Lower lobe of right lung (tissue), 2 donors: ENCODE measurements around the gene GIGYF1. TPM values are rescaled to one million over a fixed set of nuclear protein-coding genes. Genes with fewer than 3 reads are reported as not detected.

Experiments
- ATAC-seq, 2 donors: fragments of 200-7000 bp; cut with Tn5 transposase; one replicate each; pipeline ENCODE4 v1.9.1; 2020 to 2022; ENCODE audit warnings: mild to moderate bottlenecking in 2 of 2, moderate library complexity in 2 of 2
- DNase-seq: peaks from one replicate; pipeline ENCODE4 v3.0.0-alpha.2; 2020
- H3K27ac ChIP-seq: fragments of 200-600 bp; one replicate; pipeline ENCODE4 v1.8.0; 2022
- H3K27me3 ChIP-seq: fragments of 200-600 bp; one replicate; pipeline ENCODE4 v1.8.0; 2022; ENCODE audit warnings: low read depth
- H3K36me3 ChIP-seq: fragments of 200-600 bp; one replicate; pipeline ENCODE4 v1.8.0; 2022; ENCODE audit warnings: mild to moderate bottlenecking
- H3K4me1 ChIP-seq: fragments of 200-600 bp; one replicate; pipeline ENCODE4 v1.8.0; 2022
- H3K4me3 ChIP-seq: fragments of 200-600 bp; one replicate; pipeline ENCODE4 v1.8.0; 2022; ENCODE audit warnings: mild to moderate bottlenecking
- H3K9me3 ChIP-seq: fragments of 200-600 bp; one replicate; pipeline ENCODE4 v1.8.0; 2022
- intact Hi-C: fragments of 100-400 bp; cut with DNase I; formaldehyde crosslinking; loops from one replicate; pipeline ENCODE4 v1.11.0; 2022
- total RNA-seq: library from RNA; stranded (reverse); fragmentation: NEBNext Ultra II Directional; extraction: Animal tissue kit (Norgen Biotek cat#: 25700); gene quantifications from one replicate; pipeline ENCODE4 v1.2.1, GENCODE V29; 2021
- TF ChIP-seq, protein P1 (sequence below): fragments of 200-600 bp; IDR thresholded peaks from one replicate; pipeline ENCODE4 v1.8.0; 2022; ENCODE audit warnings: antibody characterized with exemption, mild to moderate bottlenecking
- donor health status: DM: no; HTN: yes; CAD: no; lungs with severe emphysema.

GIGYF1 gene
- total RNA-seq, 1 donor from 2014 or later, result 53.4 TPM

DNA sequence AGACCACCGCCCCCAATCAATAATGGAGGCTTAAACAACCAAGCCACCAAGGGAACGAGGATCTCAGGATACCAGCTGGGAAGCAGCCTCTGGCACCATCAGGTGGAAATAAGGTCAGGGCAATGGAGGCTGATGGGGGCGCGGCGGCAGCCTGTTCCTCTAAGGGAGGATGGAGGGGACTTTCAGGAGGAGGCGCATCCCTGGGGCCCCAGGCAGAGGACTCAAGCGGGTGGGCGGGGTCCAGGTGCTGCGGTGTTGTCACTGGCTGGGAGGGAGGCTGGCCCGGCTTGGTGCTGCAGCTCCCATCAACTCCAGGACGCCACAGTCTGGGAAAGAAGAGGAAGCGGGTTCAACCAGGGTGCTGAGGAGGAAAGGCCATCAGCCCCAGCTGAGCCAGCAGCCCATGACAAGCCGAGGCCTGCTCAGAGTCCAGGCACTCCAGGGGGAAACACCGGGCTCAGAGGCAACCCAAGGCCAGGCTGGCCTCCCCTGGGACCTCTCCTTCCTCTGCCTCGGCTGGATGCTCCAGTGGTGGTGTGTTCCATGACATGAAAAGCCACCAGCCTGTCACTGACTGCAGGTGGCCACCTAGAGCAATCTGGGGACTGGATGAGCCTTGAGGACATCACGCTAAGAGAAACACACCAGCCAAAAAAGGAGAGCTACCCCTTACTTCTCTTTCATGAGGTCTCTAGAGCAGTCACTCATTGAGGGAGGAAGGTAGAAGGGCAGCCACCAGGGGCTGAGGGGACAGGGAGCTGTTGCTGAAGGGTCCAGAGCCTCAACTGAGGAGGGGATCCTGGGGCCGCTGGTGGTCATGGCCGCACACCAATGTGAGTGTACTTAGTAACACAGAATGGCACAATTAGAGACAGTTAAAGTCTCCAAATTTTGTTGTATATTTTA is 4.6 kb downstream of the GIGYF1 start:
- intact Hi-C loops, result loop anchor here (10.0 kb wide), 1 partner anchor 125 kb away; no protein-coding TSS in a partner anchor
- H3K27ac ChIP-seq, result no peak overlapping the region
- DNase-seq (no peak), ATAC-seq (no peak)
- H3K36me3 ChIP-seq, result peaks cover 47% of the 10 kb centered on the region
- H3K4me1 ChIP-seq, result peaks cover 32% of the 10 kb centered on the region
- H3K9me3 ChIP-seq, result no peaks in the 10 kb centered on the region
- H3K27me3 ChIP-seq, result no peaks in the 10 kb centered on the region
- TF ChIP-seq, protein P1, sequence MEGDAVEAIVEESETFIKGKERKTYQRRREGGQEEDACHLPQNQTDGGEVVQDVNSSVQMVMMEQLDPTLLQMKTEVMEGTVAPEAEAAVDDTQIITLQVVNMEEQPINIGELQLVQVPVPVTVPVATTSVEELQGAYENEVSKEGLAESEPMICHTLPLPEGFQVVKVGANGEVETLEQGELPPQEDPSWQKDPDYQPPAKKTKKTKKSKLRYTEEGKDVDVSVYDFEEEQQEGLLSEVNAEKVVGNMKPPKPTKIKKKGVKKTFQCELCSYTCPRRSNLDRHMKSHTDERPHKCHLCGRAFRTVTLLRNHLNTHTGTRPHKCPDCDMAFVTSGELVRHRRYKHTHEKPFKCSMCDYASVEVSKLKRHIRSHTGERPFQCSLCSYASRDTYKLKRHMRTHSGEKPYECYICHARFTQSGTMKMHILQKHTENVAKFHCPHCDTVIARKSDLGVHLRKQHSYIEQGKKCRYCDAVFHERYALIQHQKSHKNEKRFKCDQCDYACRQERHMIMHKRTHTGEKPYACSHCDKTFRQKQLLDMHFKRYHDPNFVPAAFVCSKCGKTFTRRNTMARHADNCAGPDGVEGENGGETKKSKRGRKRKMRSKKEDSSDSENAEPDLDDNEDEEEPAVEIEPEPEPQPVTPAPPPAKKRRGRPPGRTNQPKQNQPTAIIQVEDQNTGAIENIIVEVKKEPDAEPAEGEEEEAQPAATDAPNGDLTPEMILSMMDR, result no peak
- H3K4me3 ChIP-seq, result no peak overlapping the region

DNA sequence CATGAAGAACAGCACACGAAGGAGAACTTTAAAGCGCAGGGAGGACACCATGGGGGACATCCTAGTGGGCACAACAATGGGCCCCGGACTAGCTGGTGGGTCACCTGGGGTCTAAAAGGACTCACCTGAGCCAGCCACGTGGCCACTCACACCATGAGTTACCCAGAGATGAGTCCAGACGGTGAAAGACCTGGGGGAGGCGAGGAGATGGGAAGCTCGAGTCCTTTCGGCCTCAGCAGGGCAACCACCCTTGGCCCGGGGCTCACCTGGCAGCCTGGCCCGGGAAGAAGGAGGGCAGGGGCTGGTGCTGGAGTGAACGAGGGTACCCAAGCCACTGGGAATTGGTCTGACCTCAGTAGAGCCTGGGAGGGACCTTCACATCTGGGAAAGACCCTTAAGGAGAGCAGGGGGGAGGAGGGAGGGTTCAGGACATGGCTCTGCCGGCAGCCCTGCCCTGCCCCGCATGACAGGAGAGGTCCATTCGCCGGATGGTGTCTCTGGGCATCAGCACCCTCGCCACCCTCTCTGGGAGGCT is 5.7 kb downstream of the GIGYF1 start:
- DNase-seq, result no peak
- Histone ChIP-seq H3K9me3 (no peaks in the 10 kb centered on the region), H3K27ac (no peak overlapping the region), H3K27me3 (no peaks in the 10 kb centered on the region), H3K4me1 (peaks cover 32% of the 10 kb centered on the region), H3K36me3 (peaks cover 58% of the 10 kb centered on the region), H3K4me3 (no peak overlapping the region)
- TF ChIP-seq, protein P1, result no peak
- intact Hi-C loops, result no loop called here
- no peak for ATAC-seq

DNA sequence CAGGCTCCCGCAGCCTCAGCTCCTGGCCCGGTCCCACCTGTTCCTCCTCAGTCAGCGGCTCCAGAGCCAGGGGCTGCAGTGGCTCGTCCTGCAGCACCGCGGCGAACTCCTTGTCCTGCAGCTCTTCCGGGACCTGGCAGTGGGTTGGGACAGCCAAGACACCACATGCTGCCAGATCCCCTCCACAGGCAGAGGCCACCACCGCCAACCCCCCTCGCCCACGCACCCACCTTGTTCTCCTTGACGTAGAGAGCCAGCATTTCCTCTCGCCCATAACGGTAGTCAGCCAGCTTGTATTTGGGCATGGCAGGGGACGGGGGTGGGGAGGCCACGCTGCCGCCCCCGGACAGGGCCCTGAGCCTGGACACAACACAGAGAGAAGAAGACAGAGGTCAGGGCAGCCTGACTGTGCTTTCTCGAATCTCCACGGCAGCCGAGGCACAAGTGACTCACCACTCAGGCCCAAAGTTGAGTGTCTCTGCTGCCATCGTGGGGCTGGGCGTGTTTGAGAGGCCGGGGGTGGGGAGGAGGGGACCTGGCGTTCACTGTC is 6.2 kb downstream of the GIGYF1 start:
- H3K4me1 ChIP-seq, result peaks cover 28% of the 10 kb centered on the region
- TF ChIP-seq, protein P1, result no peak
- no peak overlapping the region for H3K27ac ChIP-seq
- peaks cover 63% of the 10 kb centered on the region for H3K36me3 ChIP-seq
- DNase-seq (no peak), ATAC-seq (no peak)
- no peaks in the 10 kb centered on the region for H3K9me3 ChIP-seq
- intact Hi-C loops, result no loop called here
- no peak overlapping the region for H3K4me3 ChIP-seq
- no peaks in the 10 kb centered on the region for H3K27me3 ChIP-seq

DNA sequence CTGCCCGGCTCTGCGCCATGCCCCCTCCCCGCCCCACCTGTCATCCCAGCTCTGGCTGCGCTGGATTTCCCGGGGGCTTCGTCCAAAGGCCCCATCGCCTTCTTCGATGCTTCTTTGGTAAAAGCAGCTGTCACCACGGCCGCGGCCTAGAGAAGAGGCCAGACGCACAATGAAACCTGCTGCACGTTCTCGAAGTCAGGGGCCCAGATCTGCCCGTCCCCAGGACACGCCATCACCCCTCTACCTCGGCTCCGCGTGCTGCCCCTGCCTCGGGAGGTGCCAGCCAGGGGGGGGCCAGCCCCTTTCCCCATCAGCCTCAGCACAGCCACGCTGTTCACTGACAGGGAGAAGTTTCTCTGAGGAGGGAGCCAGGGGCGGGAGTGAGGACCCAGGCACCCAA is 6.8 kb downstream of the GIGYF1 start:
- intact Hi-C loops, result no loop called here
- TF ChIP-seq, protein P1, result no peak
- Histone ChIP-seq H3K9me3 (no peaks in the 10 kb centered on the region), H3K4me3 (no peak overlapping the region), H3K27ac (no peak overlapping the region), H3K4me1 (peaks cover 23% of the 10 kb centered on the region), H3K27me3 (no peaks in the 10 kb centered on the region), H3K36me3 (peaks cover 69% of the 10 kb centered on the region)
- DNase-seq (no peak), ATAC-seq (no peak)

DNA sequence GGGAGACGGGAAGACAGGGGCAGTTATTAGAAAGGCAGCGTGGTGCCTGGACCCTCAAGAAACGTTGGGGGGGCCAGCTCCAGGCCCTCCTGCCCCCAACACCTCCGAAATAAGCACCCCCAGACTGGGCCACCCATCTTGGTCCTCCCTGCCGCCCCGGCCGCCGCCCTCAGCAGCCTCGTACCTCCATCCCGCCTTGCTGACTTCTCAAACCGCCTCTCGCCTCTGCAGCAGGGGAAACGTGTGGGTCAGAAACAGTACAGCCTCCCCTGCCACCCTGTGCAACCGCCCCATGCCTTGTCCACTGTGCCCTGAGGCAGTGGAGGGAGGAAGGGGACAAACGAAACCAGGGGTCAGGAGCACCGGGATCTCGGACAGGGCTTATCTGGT is 7.2 kb downstream of the GIGYF1 start:
- intact Hi-C loops, result no loop called here

More for the DNA sequence above, 7.2 kb downstream of the GIGYF1 start:
- no peaks in the 10 kb centered on the region for H3K9me3 ChIP-seq
- DNase-seq (no peak), ATAC-seq (no peak)
- peaks cover 73% of the 10 kb centered on the region for H3K36me3 ChIP-seq
- TF ChIP-seq, protein P1, result no peak
- H3K4me1 ChIP-seq, result peaks cover 18% of the 10 kb centered on the region
- H3K27ac ChIP-seq, result no peak overlapping the region
- H3K27me3 ChIP-seq, result no peaks in the 10 kb centered on the region
- no peak overlapping the region for H3K4me3 ChIP-seq
